A549 (cell line): ENCODE measurements around the gene DAB2IP. TPM values are rescaled to one million over a fixed set of nuclear protein-coding genes. Genes with fewer than 3 reads are reported as not detected.

ENCODE experiments used
- ATAC-seq, 2 experiments: fragments of 200-7000 bp in 1 of 2; fragments of >200 bp in 1 of 2; cut with Nextera tagmentation in 1 of 2; cut with Tn5 transposase in 1 of 2; 3 replicates each; pipeline versions ENCODE4 v1.8.0 to v1.9.1; 2018 to 2020; ENCODE audit warnings: mild to moderate bottlenecking in 1 of 2, moderate library complexity in 1 of 2
- CTCF ChIA-PET: fragments of 300-600 bp; sonication (Branson Sonifier 250); formaldehyde crosslinking; extraction: SDS; loops from one replicate; lab custom pipeline; 2021; ENCODE audit warnings: antibody characterized with exemption, inconsistent platforms; lab: Yijun Ruan, JAX
- POLR2A ChIA-PET: fragments of 350-600 bp; formaldehyde crosslinking; extraction: SDS; loops from one replicate; lab custom pipeline; 2021; ENCODE audit warnings: antibody characterized with exemption, inconsistent platforms; lab: Yijun Ruan, JAX
- DNase-seq, 2 experiments: peaks; one replicate each; pipeline versions ENCODE4 v3.0.0 to v3.0.0-alpha.2; 2011 to 2016; ENCODE audit warnings: low read depth in 1 of 2, low spot score in 1 of 2
- FAIRE-seq: peaks from 2 replicates; lab custom pipeline; 2011; peaks lifted over from hg19 to GRCh38; lab: Jason Lieb, UNC
- H3K27ac ChIP-seq, 2 experiments: fragments of >200 bp; sonication (Bioruptor Twin); formaldehyde crosslinking; 3 replicates each; pipeline ENCODE4 v1.5.1; 2016 to 2017
- H3K4me1 ChIP-seq: fragments of >200 bp; sonication (Bioruptor Twin); formaldehyde crosslinking; 3 replicates; pipeline ENCODE4 v1.6.1; 2016
- H3K4me2 ChIP-seq: fragments of >200 bp; sonication (Bioruptor Twin); formaldehyde crosslinking; 3 replicates; pipeline ENCODE4 v1.6.1; 2016
- H3K4me3 ChIP-seq: fragments of >200 bp; sonication (Bioruptor Twin); formaldehyde crosslinking; 3 replicates; pipeline ENCODE4 v1.5.1; 2016
- H3K9me3 ChIP-seq: fragments of >200 bp; sonication (Bioruptor Twin); formaldehyde crosslinking; 3 replicates; pipeline ENCODE4 v1.6.1; 2016
- BCL3 ChIP-seq: fragments of >200 bp; sonication (Bioruptor Twin); formaldehyde crosslinking; IDR thresholded peaks from 3 replicates; pipeline ENCODE4 v1.6.1; 2016
- BHLHE40 ChIP-seq: IDR thresholded peaks from 2 replicates; pipeline ENCODE4 v1.6.1; 2012; ENCODE audit warnings: low read depth, low read length, inconsistent platforms
- CEBPB ChIP-seq, 2 experiments: fragments of >200 bp in 1 of 2; sonication (Bioruptor Twin) in 1 of 2; formaldehyde crosslinking in 1 of 2; IDR thresholded peaks; 2 replicates each; pipeline ENCODE4 v1.6.1; 2012 to 2016
- EHMT2 ChIP-seq: fragments of 200-600 bp; sonication (generic); IDR thresholded peaks from 2 replicates; pipeline ENCODE4 v1.6.1; 2016; ENCODE audit warnings: antibody characterized with exemption, low read depth, mild to moderate bottlenecking, moderate library complexity
- ELK1 ChIP-seq: fragments of 150-350 bp; IDR thresholded peaks from 2 replicates; pipeline ENCODE4 v1.6.1; 2014; ENCODE audit warnings: low read depth, mild to moderate bottlenecking, low read length
- EP300 ChIP-seq, 2 experiments: fragments of >200 bp; sonication (Bioruptor Twin); formaldehyde crosslinking; IDR thresholded peaks; 2 replicates in 1 of 2; 3 replicates in 1 of 2; pipeline ENCODE4 v1.6.1; 2016 to 2017
- ESRRA ChIP-seq: fragments of 150-350 bp; IDR thresholded peaks from 2 replicates; pipeline ENCODE4 v1.6.1; 2014; ENCODE audit warnings: mild to moderate bottlenecking, low read length, borderline replicate concordance
- FOSL2 ChIP-seq, 2 experiments: fragments of 450-650 bp in 1 of 2; fragments of >200 bp in 1 of 2; sonication (Bioruptor Twin) in 1 of 2; formaldehyde crosslinking; IDR thresholded peaks; 2 replicates each; pipeline versions ENCODE4 v1.5.0 to v1.6.1; 2016 to 2020; ENCODE audit warnings: mild to moderate bottlenecking in 1 of 2, moderate library complexity in 1 of 2
- FOXS1 ChIP-seq: fragments of 250-450 bp; sonication (Bioruptor Pico); IDR thresholded peaks from 2 replicates; pipeline ENCODE4 v1.5.0; 2020; ENCODE audit warnings: mild to moderate bottlenecking, moderate library complexity
- GATA3 ChIP-seq: IDR thresholded peaks from 2 replicates; pipeline ENCODE4 v1.6.1; 2012; ENCODE audit warnings: borderline replicate concordance
- JUN ChIP-seq, 2 experiments: fragments of >200 bp; sonication (Bioruptor Twin); formaldehyde crosslinking; IDR thresholded peaks; 2 replicates in 1 of 2; 3 replicates in 1 of 2; pipeline ENCODE4 v1.6.1; 2016 to 2017
- JUNB ChIP-seq: fragments of >200 bp; sonication (Bioruptor Twin); formaldehyde crosslinking; IDR thresholded peaks from 2 replicates; pipeline ENCODE4 v1.6.1; 2016
- KDM1A ChIP-seq: fragments of 200-600 bp; sonication (generic); IDR thresholded peaks from 2 replicates; pipeline ENCODE4 v1.6.1; 2016; ENCODE audit warnings: low read depth, mild to moderate bottlenecking
- NFE2L2 ChIP-seq: fragments of 150-350 bp; conservative IDR thresholded peaks from 2 replicates; pipeline ENCODE4 v1.6.1; 2014; ENCODE audit warnings: low read length
- NPAS2 ChIP-seq: fragments of 250-450 bp; sonication (Bioruptor Pico); IDR thresholded peaks from 2 replicates; pipeline ENCODE4 v1.8.0; 2022; ENCODE audit warnings: mild to moderate bottlenecking, moderate library complexity, borderline replicate concordance
- POLR2A ChIP-seq: IDR thresholded peaks from 2 replicates; pipeline ENCODE4 v1.6.1; 2012; ENCODE audit warnings: mild to moderate bottlenecking, low read length
- TFCP2L1 ChIP-seq: fragments of 250-450 bp; sonication (Bioruptor Pico); IDR thresholded peaks from 2 replicates; pipeline ENCODE4 v1.5.0; 2021; ENCODE audit warnings: mild to moderate bottlenecking
- TP53 ChIP-seq: fragments of 250-450 bp; sonication (Bioruptor Pico); IDR thresholded peaks from 2 replicates; pipeline ENCODE4 v1.5.0; 2021; ENCODE audit warnings: mild to moderate bottlenecking, moderate library complexity
- ZC3H11A ChIP-seq: fragments of 450-650 bp; IDR thresholded peaks from 2 replicates; pipeline ENCODE4 v1.6.1; 2014; ENCODE audit warnings: antibody characterized with exemption, mild to moderate bottlenecking
- WGBS: methylation state at CpG from one replicate; pipeline ENCODE4 v1.1.6; 2017; ENCODE audit errors: missing lambda C conversion rate; 5-methylcytosine and 5-hydroxymethylcytosine counted together
- polyA plus RNA-seq, 4 experiments: library from polyadenylated mRNA; depleted of rRNA in 3 of 4; stranded (reverse); fragments of >200 nt; fragmentation: RNase III in 1 of 4; extraction: RNeasy Plus Mini Kit Qiagen cat#74134 plus additional on column Dnase treatment in 1 of 4; gene quantifications; 2 replicates in 3 of 4; 3 replicates in 1 of 4; pipeline ENCODE4 v1.2.3, GENCODE V29; 2011 to 2017
- TF ChIP-seq, protein P1 (sequence below): IDR thresholded peaks from 2 replicates; pipeline ENCODE4 v1.6.1; 2012; ENCODE audit warnings: low read depth, borderline replicate concordance
- TF ChIP-seq, protein P2 (sequence below): fragments of >200 bp; sonication (Bioruptor Twin); formaldehyde crosslinking; IDR thresholded peaks from 2 replicates; pipeline ENCODE4 v1.6.1; 2016
- TF ChIP-seq, protein P3 (sequence below): fragments of 200-600 bp; sonication (generic); IDR thresholded peaks from 2 replicates; pipeline ENCODE4 v1.6.1; 2016; ENCODE audit warnings: antibody characterized with exemption, mild to moderate bottlenecking, moderate library complexity

Gene DAB2IP
- polyA plus RNA-seq, 2 of the 4 experiments (the other 2 are of a cell fraction), result 9.7 to 13.9 TPM

DNA sequence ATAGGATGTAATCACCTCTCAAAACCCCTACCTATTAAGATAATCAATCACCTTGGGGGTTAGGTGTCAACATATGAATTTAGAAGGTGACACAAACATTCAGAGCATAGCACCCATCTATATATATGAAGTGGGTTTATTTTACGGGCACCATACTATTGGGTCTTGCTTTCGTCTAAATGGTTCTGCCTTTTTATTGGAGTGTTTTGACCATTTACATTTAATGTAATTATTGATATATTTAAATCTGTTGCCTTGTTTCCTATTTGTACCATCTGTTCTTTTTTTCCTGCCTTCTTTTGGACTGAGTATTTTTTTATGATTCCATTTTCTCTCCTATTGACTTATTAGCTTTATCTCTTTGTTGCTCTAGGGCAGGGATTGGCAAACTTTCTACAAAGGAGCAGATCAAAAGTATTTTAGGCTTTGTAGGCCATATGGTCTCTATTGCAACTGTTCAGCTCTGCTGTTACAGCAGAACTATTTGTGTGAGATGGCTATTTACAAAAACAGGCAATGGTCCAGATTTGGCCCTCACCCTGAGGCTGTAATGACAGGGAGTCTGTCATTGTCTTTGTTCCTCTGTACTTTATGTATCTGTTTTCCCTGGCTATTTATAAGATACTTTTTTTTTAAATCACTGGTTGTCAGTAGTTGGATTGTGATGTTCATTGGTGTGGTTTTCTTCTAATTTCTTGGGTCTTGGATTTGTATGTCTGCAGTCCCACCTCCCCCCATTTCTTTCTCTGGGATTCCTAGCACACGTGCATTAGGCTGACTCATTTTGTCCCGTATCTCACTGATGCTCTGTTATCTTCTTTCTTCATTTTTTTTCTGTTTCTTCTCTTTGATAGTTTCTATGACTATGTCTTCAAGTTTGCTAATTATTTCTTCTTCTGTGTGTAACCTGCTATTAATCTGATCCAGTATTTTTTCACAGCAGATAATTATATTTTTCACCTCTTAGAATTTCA is 127.1 kb downstream of the DAB2IP start:
- Histone ChIP-seq H3K4me2 (no peak overlapping the region), H3K9me3 (0 out of 3 replicates have a peak, but pooled peaks cover 2% of the 10 kb centered on the region), H3K4me1 (no peaks in the 10 kb centered on the region), H3K4me3 (no peak overlapping the region), H3K27ac (no peak overlapping the region)
- ATAC-seq (no peak), DNase-seq (no peak), FAIRE-seq (no peak)
- CTCF ChIA-PET, result interaction anchor here (0.6 to 1.3 kb wide), 3 partner anchors 17 to 36 kb away, joined by 3 read pairs; no protein-coding TSS in a partner anchor
- no peak for TF ChIP-seq JUNB
- TF ChIP-seq, protein P1, sequence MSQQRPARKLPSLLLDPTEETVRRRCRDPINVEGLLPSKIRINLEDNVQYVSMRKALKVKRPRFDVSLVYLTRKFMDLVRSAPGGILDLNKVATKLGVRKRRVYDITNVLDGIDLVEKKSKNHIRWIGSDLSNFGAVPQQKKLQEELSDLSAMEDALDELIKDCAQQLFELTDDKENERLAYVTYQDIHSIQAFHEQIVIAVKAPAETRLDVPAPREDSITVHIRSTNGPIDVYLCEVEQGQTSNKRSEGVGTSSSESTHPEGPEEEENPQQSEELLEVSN, result no peak
- TF ChIP-seq EP300 (IDR thresholded peaks at IDR 0.05), result no peak
- no peak for TF ChIP-seq TP53 (CRISPR knock-in tag)
- no peak for TF ChIP-seq JUN (IDR thresholded peaks at IDR 0.05)
- no peak for TF ChIP-seq NPAS2 (CRISPR knock-in tag)
- no peak for TF ChIP-seq FOXS1 (CRISPR knock-in tag)
- no peak for TF ChIP-seq EHMT2
- no peak for TF ChIP-seq KDM1A
- no peak for TF ChIP-seq TFCP2L1 (CRISPR knock-in tag)
- 90% methylated on average over 4 of the region's 4 CpGs for WGBS
- POLR2A ChIA-PET, result no interaction called here

DNA sequence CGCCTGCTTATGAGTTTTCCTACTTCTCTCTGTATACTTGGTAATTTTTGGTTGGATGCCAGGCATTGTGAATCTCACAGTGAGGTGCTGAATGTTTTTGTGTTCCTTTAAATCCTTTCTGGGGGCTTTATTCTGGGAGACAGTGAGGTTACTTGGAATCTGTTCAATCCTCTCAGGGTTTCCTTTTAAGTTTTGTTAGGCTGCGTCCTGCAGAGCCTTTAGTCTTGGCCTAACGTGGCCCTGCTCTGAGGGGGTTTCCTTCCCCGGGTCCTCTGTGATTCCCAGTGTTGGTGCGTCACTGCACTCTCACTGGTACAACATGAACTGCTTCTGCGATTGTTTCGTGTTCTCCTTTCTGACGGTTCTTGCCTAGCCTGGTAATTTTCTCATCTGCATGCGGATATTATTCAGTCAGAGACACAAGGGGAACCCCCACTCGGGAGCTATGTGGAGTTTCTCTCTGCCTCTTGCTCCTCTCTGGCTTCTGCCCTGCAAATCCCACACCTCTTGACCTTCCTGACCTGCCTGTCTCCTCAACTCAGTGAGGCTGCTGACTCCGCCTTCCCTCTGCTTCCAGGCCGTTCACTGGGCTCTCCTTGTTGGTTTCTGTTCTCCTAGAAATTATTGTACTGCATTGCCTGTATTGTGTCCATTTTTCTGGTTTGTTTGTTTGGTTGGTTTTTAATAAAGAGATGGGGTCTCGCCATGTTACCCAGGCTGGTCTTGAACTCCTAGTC is 128.1 kb downstream of the DAB2IP start:
- 93% methylated on average over 13 of the region's 13 CpGs for WGBS
- Histone ChIP-seq H3K4me1 (no peaks in the 10 kb centered on the region), H3K4me3 (no peak overlapping the region), H3K27ac (no peak overlapping the region), H3K9me3 (0 out of 3 replicates have a peak, but pooled peaks cover 2% of the 10 kb centered on the region), H3K4me2 (no peak overlapping the region)
- POLR2A ChIA-PET, result no interaction called here
- TF ChIP-seq JUN (IDR thresholded peaks at IDR 0.05) (no peak), TFCP2L1 (CRISPR knock-in tag) (no peak), ELK1 (no peak), GATA3 (no peak), ZC3H11A (no peak), FOXS1 (CRISPR knock-in tag) (no peak), NFE2L2 (no peak), ESRRA (no peak), FOSL2 (IDR thresholded peaks at IDR 0.05) (no peak), FOSL2 (CRISPR knock-in tag; IDR thresholded peaks at IDR 0.05) (no peak), CEBPB (IDR thresholded peaks at IDR 0.05) (no peak)
- no peak for DNase-seq
- no peak for ATAC-seq
- FAIRE-seq, result no peak
- CTCF ChIA-PET, result no interaction called here

DNA sequence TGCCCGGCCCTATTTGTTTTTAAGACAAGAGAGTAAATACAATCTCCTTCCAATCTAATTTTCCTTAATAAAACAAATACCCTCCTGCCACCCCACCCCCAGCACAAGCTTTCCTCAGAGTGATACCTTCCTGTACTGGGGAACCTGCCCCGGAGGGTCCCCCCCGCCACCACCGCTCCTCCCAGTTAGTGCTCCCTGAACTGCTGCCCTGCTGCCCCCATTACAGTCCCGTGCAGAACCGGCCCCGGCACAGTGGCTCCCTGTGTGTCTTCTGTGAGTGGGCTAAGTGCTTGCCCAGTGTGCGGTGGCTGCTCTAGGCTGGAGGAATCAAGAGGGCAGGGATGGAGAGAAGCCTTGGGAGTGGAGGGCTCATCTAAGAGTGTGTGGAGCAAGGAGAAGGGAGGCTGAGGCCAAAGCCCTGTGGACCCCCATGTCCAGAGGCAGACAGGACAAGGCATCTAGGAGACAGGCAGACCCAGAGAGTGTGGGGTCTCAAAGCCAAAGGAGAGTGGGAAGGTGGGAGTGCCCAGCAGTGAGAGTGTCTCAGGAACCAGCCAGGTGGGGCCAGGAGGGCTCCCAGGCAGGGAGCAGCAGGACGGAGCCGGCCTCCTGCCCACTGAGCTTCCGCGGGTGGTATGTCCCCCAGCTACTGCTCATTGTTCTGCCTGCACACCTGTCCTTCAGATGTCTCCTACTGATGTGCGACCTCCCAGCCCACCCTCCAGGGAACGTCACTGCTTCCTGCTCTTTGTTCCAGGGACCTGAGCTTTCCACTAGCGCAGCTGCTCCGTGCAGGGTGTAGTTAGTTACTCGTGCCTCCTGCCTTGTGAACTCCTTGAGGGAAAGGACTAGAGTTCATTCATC is 129.0 kb downstream of the DAB2IP start:
- ATAC-seq, result no peak
- ChIA-PET CTCF (interaction anchor here (1.6 kb wide), 1 partner anchor 47 kb away, joined by 3 read pairs; no protein-coding TSS in a partner anchor), POLR2A (no interaction called here)
- Histone ChIP-seq H3K4me3 (no peak overlapping the region), H3K27ac (no peak overlapping the region), H3K4me2 (no peak overlapping the region), H3K4me1 (no peaks in the 10 kb centered on the region), H3K9me3 (0 out of 3 replicates have a peak, but pooled peaks cover 2% of the 10 kb centered on the region)
- no peak for DNase-seq
- no peak for FAIRE-seq
- 90% methylated on average over 12 of the region's 17 CpGs for WGBS
- TF ChIP-seq FOSL2 (IDR thresholded peaks at IDR 0.05) (no peak), FOSL2 (CRISPR knock-in tag; IDR thresholded peaks at IDR 0.05) (no peak), BHLHE40 (no peak), NPAS2 (CRISPR knock-in tag) (no peak), POLR2A (no peak), BCL3 (no peak)
- TF ChIP-seq, protein P2, sequence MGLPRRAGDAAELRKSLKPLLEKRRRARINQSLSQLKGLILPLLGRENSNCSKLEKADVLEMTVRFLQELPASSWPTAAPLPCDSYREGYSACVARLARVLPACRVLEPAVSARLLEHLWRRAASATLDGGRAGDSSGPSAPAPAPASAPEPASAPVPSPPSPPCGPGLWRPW, result no peak
- TF ChIP-seq, protein P3, sequence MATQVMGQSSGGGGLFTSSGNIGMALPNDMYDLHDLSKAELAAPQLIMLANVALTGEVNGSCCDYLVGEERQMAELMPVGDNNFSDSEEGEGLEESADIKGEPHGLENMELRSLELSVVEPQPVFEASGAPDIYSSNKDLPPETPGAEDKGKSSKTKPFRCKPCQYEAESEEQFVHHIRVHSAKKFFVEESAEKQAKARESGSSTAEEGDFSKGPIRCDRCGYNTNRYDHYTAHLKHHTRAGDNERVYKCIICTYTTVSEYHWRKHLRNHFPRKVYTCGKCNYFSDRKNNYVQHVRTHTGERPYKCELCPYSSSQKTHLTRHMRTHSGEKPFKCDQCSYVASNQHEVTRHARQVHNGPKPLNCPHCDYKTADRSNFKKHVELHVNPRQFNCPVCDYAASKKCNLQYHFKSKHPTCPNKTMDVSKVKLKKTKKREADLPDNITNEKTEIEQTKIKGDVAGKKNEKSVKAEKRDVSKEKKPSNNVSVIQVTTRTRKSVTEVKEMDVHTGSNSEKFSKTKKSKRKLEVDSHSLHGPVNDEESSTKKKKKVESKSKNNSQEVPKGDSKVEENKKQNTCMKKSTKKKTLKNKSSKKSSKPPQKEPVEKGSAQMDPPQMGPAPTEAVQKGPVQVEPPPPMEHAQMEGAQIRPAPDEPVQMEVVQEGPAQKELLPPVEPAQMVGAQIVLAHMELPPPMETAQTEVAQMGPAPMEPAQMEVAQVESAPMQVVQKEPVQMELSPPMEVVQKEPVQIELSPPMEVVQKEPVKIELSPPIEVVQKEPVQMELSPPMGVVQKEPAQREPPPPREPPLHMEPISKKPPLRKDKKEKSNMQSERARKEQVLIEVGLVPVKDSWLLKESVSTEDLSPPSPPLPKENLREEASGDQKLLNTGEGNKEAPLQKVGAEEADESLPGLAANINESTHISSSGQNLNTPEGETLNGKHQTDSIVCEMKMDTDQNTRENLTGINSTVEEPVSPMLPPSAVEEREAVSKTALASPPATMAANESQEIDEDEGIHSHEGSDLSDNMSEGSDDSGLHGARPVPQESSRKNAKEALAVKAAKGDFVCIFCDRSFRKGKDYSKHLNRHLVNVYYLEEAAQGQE, result no peak
